Hepatocyte (in vitro differentiated cells): ENCODE data around the gene KIF5A. TPM values are rescaled to one million over a fixed set of nuclear protein-coding genes. Genes with fewer than 3 reads are reported as not detected.

Source experiments
- DNase-seq: peaks from one replicate; pipeline ENCODE4 v3.0.0-alpha.2; 2016; ENCODE audit warnings: low spot score
- H2AFZ ChIP-seq: fragments of 200-600 bp; sonication (generic); 2 replicates; pipeline ENCODE4 v1.6.0; 2016; ENCODE audit warnings: antibody characterized with exemption, mild to moderate bottlenecking
- H3K27ac ChIP-seq: fragments of 200-600 bp; sonication (generic); 2 replicates; pipeline ENCODE4 v1.5.1; 2016; ENCODE audit warnings: mild to moderate bottlenecking
- H3K27me3 ChIP-seq: fragments of 200-600 bp; sonication (generic); 2 replicates; pipeline ENCODE4 v1.6.1; 2016
- H3K36me3 ChIP-seq: fragments of 200-600 bp; sonication (generic); replicated peaks from 2 replicates; pipeline ENCODE4 v1.5.1; 2016; ENCODE audit warnings: low read depth; ENCODE audit not compliant: insufficient read depth
- H3K4me1 ChIP-seq: fragments of 200-600 bp; sonication (generic); 2 replicates; pipeline ENCODE4 v1.5.1; 2016; ENCODE audit warnings: mild to moderate bottlenecking, moderate library complexity; ENCODE audit not compliant: insufficient read depth
- H3K4me2 ChIP-seq: fragments of 200-600 bp; sonication (generic); 2 replicates; pipeline ENCODE4 v1.6.0; 2016
- H3K4me3 ChIP-seq: fragments of 200-600 bp; sonication (generic); 2 replicates; pipeline ENCODE4 v1.5.1; 2016; ENCODE audit warnings: mild to moderate bottlenecking
- H3K79me2 ChIP-seq: fragments of 200-600 bp; sonication (generic); 2 replicates; pipeline ENCODE4 v1.6.0; 2017; ENCODE audit warnings: mild to moderate bottlenecking
- H3K9me2 ChIP-seq: fragments of 200-600 bp; sonication (generic); replicated peaks from 2 replicates; pipeline ENCODE4 v1.6.0; 2017; ENCODE audit warnings: mild to moderate bottlenecking; ENCODE audit not compliant: insufficient read depth
- H3K9me3 ChIP-seq: fragments of 200-600 bp; sonication (generic); 2 replicates; pipeline ENCODE4 v1.5.1; 2016; ENCODE audit warnings: low read depth, mild to moderate bottlenecking
- H4K20me1 ChIP-seq: fragments of 200-600 bp; sonication (generic); 2 replicates; pipeline ENCODE4 v1.6.0; 2016; ENCODE audit warnings: mild to moderate bottlenecking; ENCODE audit not compliant: insufficient read depth, poor library complexity, severe bottlenecking
- EZH2 ChIP-seq: fragments of 200-600 bp; sonication (generic); IDR thresholded peaks from 2 replicates; pipeline ENCODE4 v1.6.1; 2016; ENCODE audit warnings: antibody characterized with exemption, mild to moderate bottlenecking, borderline replicate concordance
- EZH2phosphoT487 ChIP-seq: fragments of 200-600 bp; sonication (generic); IDR thresholded peaks from one replicate; pipeline ENCODE4 v1.6.1; 2018; ENCODE audit warnings: antibody characterized with exemption, mild to moderate bottlenecking, low read depth, moderate library complexity; ENCODE audit not compliant: unreplicated experiment, severe bottlenecking
- WGBS: methylation state at CpG from one replicate; pipeline ENCODE4 v1.1.6; 2016; ENCODE audit warnings: low lambda C conversion rate; ENCODE audit errors: missing lambda C conversion rate; 5-methylcytosine and 5-hydroxymethylcytosine counted together
- polyA plus RNA-seq: library from polyadenylated mRNA; unstranded; fragments of >200 nt; fragmentation: Nextera tagmentation; extraction: Ambion mirVana; gene quantifications from 2 replicates; pipeline ENCODE4 v1.2.1, GENCODE V29; 2016
- total RNA-seq: library from RNA; depleted of rRNA; stranded (reverse); fragments of >200 nt; gene quantifications from 2 replicates; pipeline ENCODE4 v1.2.3, GENCODE V29; 2014
- TF ChIP-seq, protein P1 (sequence below): fragments of 200-600 bp; sonication (generic); IDR thresholded peaks from 2 replicates; pipeline ENCODE4 v1.5.1; 2016; ENCODE audit warnings: antibody characterized with exemption, mild to moderate bottlenecking; ENCODE audit not compliant: poor library complexity

The KIF5A gene
- total and polyA plus RNA-seq, 2 experiments from 2014 or later: 0.03 to 0.18 TPM

DNA sequence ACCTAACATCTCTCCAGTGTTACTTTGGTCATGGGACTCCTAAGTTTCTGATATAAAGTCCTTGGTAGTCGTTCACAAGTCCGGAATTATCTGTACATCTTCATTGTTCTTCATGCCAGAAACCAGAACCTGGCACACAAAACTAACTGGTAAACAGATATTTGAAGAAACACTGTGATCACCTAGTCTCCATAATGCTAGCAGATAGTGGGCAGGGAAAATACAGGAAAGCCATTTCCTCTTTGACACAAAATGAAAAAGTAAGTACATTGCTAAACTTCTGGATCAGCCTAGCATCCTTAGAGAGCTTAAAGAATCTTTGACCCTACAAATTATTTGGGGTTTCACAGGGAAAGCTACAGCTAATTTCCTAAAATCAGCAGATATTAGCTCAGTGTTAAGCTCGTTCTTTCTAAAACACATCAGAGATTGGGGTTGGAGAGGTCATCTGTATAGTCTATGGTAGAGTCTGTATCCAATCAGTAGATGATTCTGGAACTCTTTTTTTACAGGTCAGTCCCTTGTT is 34.4 kb upstream of the KIF5A start:
- no peak overlapping the region for H3K27ac ChIP-seq

GRCh38 chr12:57515934-57516541 is 33.8 kb upstream of the KIF5A start:
- no peaks in the 10 kb centered on the region for H3K27me3 ChIP-seq
- peaks cover 30% of the 10 kb centered on the region for H3K79me2 ChIP-seq
- TF ChIP-seq EZH2: no peak
- TF ChIP-seq, protein P1, sequence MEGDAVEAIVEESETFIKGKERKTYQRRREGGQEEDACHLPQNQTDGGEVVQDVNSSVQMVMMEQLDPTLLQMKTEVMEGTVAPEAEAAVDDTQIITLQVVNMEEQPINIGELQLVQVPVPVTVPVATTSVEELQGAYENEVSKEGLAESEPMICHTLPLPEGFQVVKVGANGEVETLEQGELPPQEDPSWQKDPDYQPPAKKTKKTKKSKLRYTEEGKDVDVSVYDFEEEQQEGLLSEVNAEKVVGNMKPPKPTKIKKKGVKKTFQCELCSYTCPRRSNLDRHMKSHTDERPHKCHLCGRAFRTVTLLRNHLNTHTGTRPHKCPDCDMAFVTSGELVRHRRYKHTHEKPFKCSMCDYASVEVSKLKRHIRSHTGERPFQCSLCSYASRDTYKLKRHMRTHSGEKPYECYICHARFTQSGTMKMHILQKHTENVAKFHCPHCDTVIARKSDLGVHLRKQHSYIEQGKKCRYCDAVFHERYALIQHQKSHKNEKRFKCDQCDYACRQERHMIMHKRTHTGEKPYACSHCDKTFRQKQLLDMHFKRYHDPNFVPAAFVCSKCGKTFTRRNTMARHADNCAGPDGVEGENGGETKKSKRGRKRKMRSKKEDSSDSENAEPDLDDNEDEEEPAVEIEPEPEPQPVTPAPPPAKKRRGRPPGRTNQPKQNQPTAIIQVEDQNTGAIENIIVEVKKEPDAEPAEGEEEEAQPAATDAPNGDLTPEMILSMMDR: no peak
- TF ChIP-seq EZH2phosphoT487: no peak
- peak overlapping the region; percentile 98 for H3K27ac ChIP-seq
- H3K36me3 ChIP-seq: no peaks in the 10 kb centered on the region
- H3K4me1 ChIP-seq: peaks cover 2% of the 10 kb centered on the region
- WGBS: 90% methylated on average over 11 of the region's 11 CpGs
- H3K9me2 ChIP-seq: no peaks in the 10 kb centered on the region
- no peak overlapping the region for H3K4me3 ChIP-seq
- no peak overlapping the region for H3K4me2 ChIP-seq
- DNase-seq: no peak
- H2AFZ ChIP-seq: no peak overlapping the region
- H4K20me1 ChIP-seq: peaks cover 32% of the 10 kb centered on the region
- no peaks in the 10 kb centered on the region for H3K9me3 ChIP-seq

More for the DNA sequence above, 34.4 kb upstream of the KIF5A start:
- H3K4me2 ChIP-seq: no peak overlapping the region
- no peaks in the 10 kb centered on the region for H3K9me2 ChIP-seq
- peaks cover 30% of the 10 kb centered on the region for H3K79me2 ChIP-seq
- no peak overlapping the region for H3K4me3 ChIP-seq
- no peak for DNase-seq
- H3K9me3 ChIP-seq: no peaks in the 10 kb centered on the region
- H3K4me1 ChIP-seq: no peaks in the 10 kb centered on the region
- WGBS: 94% methylated on average over 3 of the region's 3 CpGs
- H2AFZ ChIP-seq: no peak overlapping the region
- peaks cover 32% of the 10 kb centered on the region for H4K20me1 ChIP-seq
- H3K27me3 ChIP-seq: no peaks in the 10 kb centered on the region
- no peak for TF ChIP-seq EZH2
- TF ChIP-seq, protein P1: no peak
- no peak for TF ChIP-seq EZH2phosphoT487
- H3K36me3 ChIP-seq: no peaks in the 10 kb centered on the region

DNA sequence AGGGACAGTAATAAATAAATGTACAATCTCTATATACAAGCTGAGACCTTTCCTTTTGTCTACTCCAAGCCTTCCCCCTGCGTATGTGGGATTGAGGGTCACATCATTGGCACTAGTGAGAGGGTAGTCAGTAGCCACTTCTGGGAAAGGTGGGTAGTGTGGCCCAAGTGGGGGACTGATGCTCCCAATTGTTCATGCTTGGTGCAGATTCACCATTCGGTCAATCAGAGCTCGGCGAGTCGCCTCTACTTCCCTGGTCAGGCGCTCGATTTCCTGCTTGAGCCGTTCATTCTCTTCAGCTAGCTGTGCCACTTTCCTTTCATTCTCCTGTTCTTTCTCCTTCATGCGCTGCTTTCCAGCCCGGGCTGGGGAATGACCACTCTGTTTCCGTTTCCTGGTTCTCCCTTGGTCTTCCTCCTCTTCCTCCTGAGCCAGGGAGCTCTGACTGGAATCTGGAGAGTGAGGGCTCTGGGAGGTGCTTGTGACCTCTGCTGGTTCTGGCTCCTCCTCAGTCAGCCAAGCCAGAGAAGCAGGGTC is 33.2 kb upstream of the KIF5A start:
- Histone ChIP-seq H3K4me2 (no peak overlapping the region), H3K27me3 (no peaks in the 10 kb centered on the region), H3K4me1 (peaks cover 8% of the 10 kb centered on the region), H4K20me1 (peaks cover 32% of the 10 kb centered on the region), H3K79me2 (peaks cover 30% of the 10 kb centered on the region), H3K36me3 (no peaks in the 10 kb centered on the region), H3K4me3 (no peak overlapping the region), H3K9me3 (no peaks in the 10 kb centered on the region), H3K27ac (peak overlapping the region; percentile 98), H3K9me2 (no peaks in the 10 kb centered on the region), H2AFZ (no peak overlapping the region)
- TF ChIP-seq EZH2phosphoT487: no peak
- no peak for TF ChIP-seq EZH2
- TF ChIP-seq, protein P1: no peak
- DNase-seq: no peak
- 96% methylated on average over 11 of the region's 11 CpGs for WGBS
